HTERT RPE-1 (cell line): ENCODE measurements around the gene PRSS35.
"Not testable (repeated sequence)": the region's sequence is repeated elsewhere in the genome, so short reads cannot be mapped to it uniquely, and the experiment has no call there.

Source experiments
- in situ Hi-C: fragments of 300-500 bp; cut with MboI; formaldehyde crosslinking; loops from 4 replicates; pipeline ENCODE4 v1.14.3; 2020; ENCODE audit warnings: low sequenced_read_pairs

The PRSS35 gene

GRCh38 chr6:83511901-83512681, at the start of gene PRSS35:
Gene PRSS35 (plus strand): TSS chr6:83512534. CDS start chr6:83523442, 10,908 bp downstream.
- in situ Hi-C loops = no loop called here

GRCh38 chr6:83463886-83464285, 48.4 kb upstream of the PRSS35 start:
- in situ Hi-C loops = no loop called here

DNA sequence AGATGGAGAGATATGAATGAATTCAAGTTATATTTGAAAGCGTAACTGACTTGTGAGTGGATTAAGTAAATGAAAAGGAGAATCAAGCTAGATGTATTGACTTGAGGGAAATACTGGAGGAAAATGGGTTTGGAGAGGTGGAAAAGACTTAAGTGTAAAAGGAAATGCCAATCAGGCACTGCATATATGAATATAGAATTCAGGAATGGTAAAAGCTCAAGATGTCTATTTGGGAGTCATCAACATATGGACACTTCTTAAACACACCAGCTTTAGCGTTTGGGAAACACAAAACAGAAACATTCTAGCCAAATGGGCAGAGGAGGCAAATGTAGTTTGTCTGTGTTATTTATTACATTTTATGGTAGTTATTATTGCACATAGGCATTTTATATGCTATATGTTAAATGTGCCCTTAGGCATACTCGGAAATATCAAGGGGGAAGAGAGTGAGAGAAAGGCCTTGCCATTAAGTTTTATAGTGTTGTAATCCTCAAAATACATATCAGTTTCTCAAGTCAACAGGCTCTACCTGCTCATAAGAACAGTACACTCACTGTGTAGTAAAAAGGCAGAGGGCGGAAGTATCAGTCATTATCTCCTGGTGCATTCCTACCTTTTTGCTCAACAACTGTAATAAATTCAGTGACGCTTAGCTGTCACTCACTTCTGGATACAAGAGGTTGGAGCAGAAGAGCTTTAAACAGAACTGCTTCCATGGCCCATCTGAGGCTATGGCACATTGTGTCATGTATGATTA, 47.8 kb upstream of the PRSS35 start:
- in situ Hi-C loops = no loop called here

GRCh38 chr6:83466328-83466727, 46.0 kb upstream of the PRSS35 start:
- in situ Hi-C loops = no loop called here

DNA sequence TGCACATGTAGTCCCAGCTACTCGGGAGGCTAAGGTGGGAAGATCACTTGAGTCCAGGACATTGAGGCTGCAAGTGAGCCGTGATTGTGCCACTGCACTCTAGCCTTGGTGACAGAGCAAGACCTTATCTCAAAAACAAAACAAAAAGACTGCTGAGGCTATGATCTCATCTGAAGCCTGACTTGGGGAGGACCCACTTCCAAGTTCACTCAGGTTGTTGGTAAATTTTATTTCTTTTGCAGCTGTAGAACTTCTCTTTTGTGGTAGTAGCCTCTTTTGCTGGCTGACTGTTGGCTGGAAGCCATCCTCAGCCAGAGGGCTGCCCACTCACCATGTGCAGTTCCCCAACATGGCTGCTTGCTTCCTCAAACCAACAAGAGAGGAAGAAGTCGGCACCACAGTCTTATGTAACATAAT, 44.7 kb upstream of the PRSS35 start:
- in situ Hi-C loops = no loop called here

DNA sequence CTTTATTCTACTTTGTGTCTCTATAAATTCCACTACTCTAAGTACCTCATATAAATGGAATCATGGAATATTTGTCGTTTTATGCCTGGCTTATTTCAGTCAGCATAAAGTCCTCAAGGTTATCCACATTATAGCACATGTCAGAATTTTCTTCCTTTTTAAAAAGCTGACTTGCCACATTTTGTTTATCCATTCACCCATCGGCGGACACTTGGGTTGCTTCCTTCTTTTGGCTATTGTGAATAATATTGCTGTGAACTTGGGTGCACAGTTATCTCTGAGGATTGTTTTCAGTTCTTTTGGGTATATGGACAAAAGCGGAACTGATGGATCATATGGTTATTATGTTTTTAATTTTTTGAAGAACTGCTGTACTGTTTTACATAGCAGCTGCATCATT, 42.3 kb upstream of the PRSS35 start:
- in situ Hi-C loops = no loop called here

- in situ Hi-C loops = no loop called here
Observed at GRCh38 chr6:83470587-83470986, 41.7 kb upstream of the PRSS35 start.

DNA sequence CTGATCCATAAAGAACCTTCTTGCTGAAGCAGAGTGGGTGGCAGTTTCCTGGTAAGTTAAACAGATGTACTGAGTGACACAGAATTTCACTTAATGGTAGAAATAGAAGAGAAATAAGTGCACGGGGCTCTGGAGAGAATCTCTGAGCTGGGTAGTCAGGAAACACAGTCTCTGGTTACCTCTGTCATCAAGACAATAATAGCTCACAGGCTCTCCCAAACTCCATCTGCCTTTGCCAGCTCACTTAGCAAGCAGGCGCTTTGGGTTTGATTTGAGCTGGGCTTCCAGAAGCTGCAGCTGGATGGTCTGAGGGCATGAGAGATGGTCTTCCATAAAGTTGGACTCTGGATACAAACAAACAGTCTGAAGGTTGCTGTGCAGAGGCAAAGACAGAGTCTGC, 39.6 kb upstream of the PRSS35 start:
- in situ Hi-C loops = no loop called here

DNA sequence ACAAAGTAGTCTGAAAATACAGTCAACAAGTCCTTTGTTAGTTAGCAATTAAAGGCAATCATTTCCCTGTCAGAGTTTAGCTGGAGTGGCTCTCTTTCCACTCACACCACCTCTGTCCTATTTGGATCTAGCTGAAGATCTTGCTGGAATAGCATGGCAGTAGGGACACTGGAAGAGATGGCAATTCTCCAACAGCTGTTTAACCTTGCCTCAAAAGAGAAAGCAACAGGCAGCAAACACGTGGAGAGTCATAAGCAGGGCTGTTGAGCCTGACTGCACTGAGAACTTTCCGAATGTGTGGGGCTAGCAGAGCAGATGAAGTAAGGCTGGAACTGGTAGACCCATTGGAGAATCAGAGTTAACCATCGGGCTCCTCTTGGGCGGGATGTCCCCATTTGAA, 38.0 kb upstream of the PRSS35 start:
- in situ Hi-C loops = no loop called here

- in situ Hi-C loops = no loop called here
Observed at GRCh38 chr6:83476971-83477370, 35.4 kb upstream of the PRSS35 start.

- in situ Hi-C loops = no loop called here
Observed at GRCh38 chr6:83479389-83479788, 32.9 kb upstream of the PRSS35 start.

GRCh38 chr6:83480470-83480869, 31.9 kb upstream of the PRSS35 start:
- in situ Hi-C loops = no loop called here

DNA sequence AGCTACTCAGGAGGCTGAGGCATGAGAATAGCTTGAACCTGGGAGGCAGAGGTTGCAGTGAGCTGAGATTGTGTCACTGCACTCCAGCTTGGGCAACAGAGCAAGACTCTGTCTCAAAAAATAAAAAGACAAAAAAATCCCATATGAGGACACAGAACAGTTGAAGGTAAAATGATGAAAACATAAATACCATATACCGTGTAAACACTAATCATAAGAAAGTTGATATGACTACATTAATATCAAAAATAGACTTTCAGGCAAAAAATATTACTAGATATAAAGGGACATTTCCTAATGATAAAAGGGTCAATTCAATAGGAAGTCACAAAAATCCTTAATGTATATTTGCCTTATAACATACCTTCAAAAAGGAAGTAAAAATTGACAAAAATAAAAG, 30.4 kb upstream of the PRSS35 start:
- in situ Hi-C loops = not testable (repeated sequence)

GRCh38 chr6:83488448-83488847, 23.9 kb upstream of the PRSS35 start:
- in situ Hi-C loops = no loop called here

GRCh38 chr6:83488861-83489260, 23.5 kb upstream of the PRSS35 start:
- in situ Hi-C loops = no loop called here

DNA sequence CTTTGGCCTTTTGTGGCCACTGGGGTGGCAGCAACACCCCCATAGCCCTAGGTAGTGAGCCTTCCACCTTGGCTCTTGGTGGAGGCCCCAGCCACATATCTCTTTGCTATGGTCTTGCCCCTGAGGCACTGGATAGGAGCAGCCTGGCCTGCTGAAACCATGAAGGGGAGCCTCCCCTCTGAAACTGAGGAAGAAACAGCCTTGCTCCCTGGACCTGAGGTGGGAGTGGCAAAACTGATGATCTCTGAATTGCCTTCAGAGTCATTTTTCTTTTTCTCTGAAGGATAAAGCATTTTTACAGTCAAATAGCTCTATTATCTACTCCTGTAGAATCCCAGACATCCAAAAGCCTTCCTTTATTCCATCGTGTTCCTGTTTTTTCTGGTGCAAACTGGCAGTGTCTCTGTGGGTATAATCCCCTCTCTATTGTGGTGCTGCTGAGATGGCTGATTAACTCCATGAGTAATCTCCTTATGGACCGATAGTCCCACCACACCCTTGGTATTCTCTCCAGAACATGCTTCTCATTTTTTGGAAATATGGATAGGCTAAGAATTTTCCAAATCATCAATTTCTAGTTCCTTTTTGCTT, 22.0 kb upstream of the PRSS35 start:
- in situ Hi-C loops = no loop called here

- in situ Hi-C loops = no loop called here
Observed at GRCh38 chr6:83505356-83505755, 7.0 kb upstream of the PRSS35 start.

- in situ Hi-C loops = no loop called here
Observed at GRCh38 chr6:83509441-83509840, 2.9 kb upstream of the PRSS35 start.

DNA sequence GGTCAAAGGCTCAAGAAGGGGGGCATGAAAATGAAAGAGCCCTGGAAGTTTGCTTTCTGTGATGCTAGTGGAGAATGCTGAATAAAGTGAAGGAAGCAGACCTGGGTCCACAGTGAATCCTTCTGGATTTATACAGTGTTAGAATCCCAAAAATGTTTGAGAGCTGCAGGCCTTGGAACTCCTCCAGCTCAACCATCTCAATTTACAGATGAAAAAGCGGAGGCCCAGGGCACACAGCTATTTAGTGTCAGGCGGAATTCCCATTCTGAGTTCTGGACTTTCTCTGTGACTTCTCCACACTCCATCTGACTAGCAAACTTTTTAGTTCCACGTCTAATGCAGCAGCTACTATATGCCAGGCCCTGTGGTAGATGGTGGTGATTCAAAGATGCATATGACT, 1.5 kb upstream of the PRSS35 start:
- in situ Hi-C loops = no loop called here

GRCh38 chr6:83511266-83511665, 1.1 kb upstream of the PRSS35 start:
- in situ Hi-C loops = no loop called here

GRCh38 chr6:83514466-83514865, 2.1 kb downstream of the PRSS35 start:
- in situ Hi-C loops = no loop called here
